OCI-LY7 (cell line): ENCODE data around the gene DNAAF8. TPM values are rescaled to one million over a fixed set of nuclear protein-coding genes. Genes with fewer than 3 reads are reported as not detected.

Experiments used
- BruUV-seq: library from RNA; stranded (reverse); fragments of 400-500 nt; replicated peaks from 2 replicates; lab custom pipeline; 2021; lab: Mats Ljungman, UMichigan
- CTCF ChIA-PET: fragments of 300-600 bp; sonication (Branson Sonifier 250); formaldehyde crosslinking; loops from one replicate; lab custom pipeline; 2022; ENCODE audit warnings: antibody characterized with exemption; ENCODE audit not compliant: unreplicated experiment; lab: Charles Lee
- POLR2A ChIA-PET: fragments of 300-600 bp; sonication (Branson Sonifier 250); formaldehyde crosslinking; loops from one replicate; lab custom pipeline; 2022; ENCODE audit warnings: antibody characterized with exemption; lab: Charles Lee
- DNase-seq: peaks from one replicate; pipeline ENCODE4 v3.0.0-alpha.2; 2015; ENCODE audit warnings: low spot score
- H2AFZ ChIP-seq: fragments of 200-600 bp; sonication (generic), shearing (Covaris generic); 2 replicates; pipeline ENCODE4 v1.6.1; 2014; ENCODE audit warnings: mild to moderate bottlenecking, antibody characterized with exemption, low read length, moderate library complexity
- H3K27ac ChIP-seq: fragments of 200-600 bp; sonication (generic); 2 replicates; pipeline ENCODE4 v1.5.1; 2014; ENCODE audit warnings: mixed run types, low read depth, mild to moderate bottlenecking, moderate library complexity, low read length, inconsistent platforms; ENCODE audit not compliant: poor library complexity, severe bottlenecking
- H3K36me3 ChIP-seq: fragments of 200-600 bp; sonication (generic); 2 replicates; pipeline ENCODE4 v1.6.1; 2014; ENCODE audit warnings: mild to moderate bottlenecking, antibody characterized with exemption, low read length, moderate library complexity, mixed read lengths; ENCODE audit not compliant: insufficient read depth
- H3K4me1 ChIP-seq: fragments of 200-600 bp; sonication (generic); 2 replicates; pipeline ENCODE4 v1.5.1; 2014; ENCODE audit warnings: mild to moderate bottlenecking, low read length; ENCODE audit not compliant: insufficient read depth, poor library complexity, severe bottlenecking
- H3K4me2 ChIP-seq: fragments of 200-600 bp; sonication (generic); 2 replicates; pipeline ENCODE4 v1.6.1; 2014; ENCODE audit warnings: mild to moderate bottlenecking, low read length
- H3K4me3 ChIP-seq: fragments of 200-600 bp; sonication (generic); 2 replicates; pipeline ENCODE4 v1.5.1; 2014; ENCODE audit warnings: mild to moderate bottlenecking, low read depth, low read length; ENCODE audit not compliant: poor library complexity, severe bottlenecking
- H3K79me2 ChIP-seq: fragments of 200-600 bp; sonication (generic); 2 replicates; pipeline ENCODE4 v1.6.1; 2016; ENCODE audit warnings: low read depth, mild to moderate bottlenecking, low read length, moderate library complexity, mixed read lengths; ENCODE audit not compliant: insufficient read depth
- H3K9me2 ChIP-seq: fragments of 200-600 bp; sonication (generic); 2 replicates; pipeline ENCODE4 v1.6.1; 2016; ENCODE audit warnings: mild to moderate bottlenecking, low read length, mixed read lengths; ENCODE audit not compliant: insufficient read depth
- H3K9me3 ChIP-seq: fragments of 200-600 bp; sonication (generic); 2 replicates; pipeline ENCODE4 v1.6.1; 2014; ENCODE audit warnings: mild to moderate bottlenecking, mixed run types, low read length, mixed read lengths
- H4K20me1 ChIP-seq: fragments of 200-600 bp; sonication (generic); 2 replicates; pipeline ENCODE4 v1.6.1; 2014; ENCODE audit warnings: mild to moderate bottlenecking, antibody characterized with exemption, low read length, moderate library complexity, mixed read lengths; ENCODE audit not compliant: insufficient read depth
- CTCF ChIP-seq: fragments of 200-600 bp; sonication (generic); conservative IDR thresholded peaks from 2 replicates; pipeline ENCODE4 v1.5.1; 2014; ENCODE audit warnings: mild to moderate bottlenecking, antibody characterized with exemption, low read length, moderate library complexity, mixed read lengths
- EZH2phosphoT487 ChIP-seq: fragments of 200-600 bp; sonication (generic); IDR thresholded peaks from 2 replicates; pipeline ENCODE4 v1.6.1; 2018; ENCODE audit warnings: low read depth, borderline replicate concordance, mild to moderate bottlenecking, mixed run types, antibody characterized with exemption, low read length, moderate library complexity, mixed read lengths
- intact Hi-C: fragments of 100-400 bp; cut with micrococcal nuclease; formaldehyde crosslinking; loops from one replicate; pipeline ENCODE4 v1.10.0; 2022; ENCODE audit not compliant: unreplicated experiment
- total RNA-seq, 2 experiments: library from RNA; depleted of rRNA in 1 of 2; stranded (reverse); fragments of >200 nt in 1 of 2; shearing (Covaris generic) in 1 of 2; gene quantifications; 2 replicates each; pipeline ENCODE4 v1.2.3, GENCODE V29; 2014 to 2022

Gene DNAAF8
- total RNA-seq, 2 experiments from 2014 or later = 0.38 to 1.1 TPM

- intact Hi-C loops = loop anchor here (10.0 kb wide), 1 partner anchor 146 kb away; the partner anchor contains the start of gene UBALD1
- no peak for DNase-seq
- no peak overlapping the region for H3K4me2 ChIP-seq
- ChIA-PET CTCF (no interaction called here), POLR2A (interaction anchor here (1.1 kb wide), 1 partner anchor 8 kb away, joined by 3 read pairs; no protein-coding TSS in a partner anchor)
- no peak overlapping the region for H3K27ac ChIP-seq
- no peak overlapping the region for H3K4me3 ChIP-seq
- no TSS peak for BruUV-seq
- H3K79me2 ChIP-seq = no peaks in the 10 kb centered on the region
- TF ChIP-seq EZH2phosphoT487 (no peak), CTCF (no peak)
- H2AFZ ChIP-seq = no peak overlapping the region
- H3K9me3 ChIP-seq = no peaks in the 10 kb centered on the region
- no peaks in the 10 kb centered on the region for H3K9me2 ChIP-seq
- H3K36me3 ChIP-seq = peaks cover 81% of the 10 kb centered on the region
- no peaks in the 10 kb centered on the region for H4K20me1 ChIP-seq
- peaks cover 6% of the 10 kb centered on the region for H3K4me1 ChIP-seq
Observed at GRCh38 chr16:4760221-4760910, 26.0 kb downstream of the DNAAF8 start.

DNA sequence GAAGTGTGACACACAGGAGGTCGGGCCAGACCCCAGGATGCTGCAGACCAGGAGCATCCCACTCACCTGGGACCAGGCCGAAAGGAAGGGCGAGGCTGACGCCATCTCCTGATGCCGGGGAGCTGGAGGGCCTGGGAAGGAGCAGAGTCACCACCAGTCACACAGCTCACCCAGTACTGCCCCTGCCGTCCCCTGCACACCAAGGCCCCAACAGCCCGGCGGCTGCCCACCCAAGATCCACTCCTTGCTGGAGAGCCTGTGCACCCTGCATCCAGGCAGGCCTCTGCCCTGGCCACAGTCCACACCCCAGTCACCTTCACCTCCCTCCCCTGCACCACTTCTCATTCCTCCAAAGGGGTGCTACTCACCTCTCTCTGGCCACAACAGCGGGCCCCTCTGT, 27.9 kb downstream of the DNAAF8 start:
- peaks cover 66% of the 10 kb centered on the region for H3K36me3 ChIP-seq
- TF ChIP-seq CTCF (no peak), EZH2phosphoT487 (no peak)
- H3K27ac ChIP-seq = no peak overlapping the region
- H3K4me1 ChIP-seq = peaks cover 16% of the 10 kb centered on the region
- no peak for DNase-seq
- H3K4me3 ChIP-seq = no peak overlapping the region
- H3K4me2 ChIP-seq = no peak overlapping the region
- H3K79me2 ChIP-seq = peaks cover 12% of the 10 kb centered on the region; the same call in 1 of the 2 replicates
- CTCF ChIA-PET = no interaction called here
- POLR2A ChIA-PET = no interaction called here
- no TSS peak for BruUV-seq
- no peaks in the 10 kb centered on the region for H3K9me2 ChIP-seq
- intact Hi-C loops = loop anchor here (10.0 kb wide), 1 partner anchor 147 kb away; the partner anchor contains the start of gene UBALD1
- no peaks in the 10 kb centered on the region for H3K9me3 ChIP-seq
- H4K20me1 ChIP-seq = no peaks in the 10 kb centered on the region
- H2AFZ ChIP-seq = no peak overlapping the region

DNA sequence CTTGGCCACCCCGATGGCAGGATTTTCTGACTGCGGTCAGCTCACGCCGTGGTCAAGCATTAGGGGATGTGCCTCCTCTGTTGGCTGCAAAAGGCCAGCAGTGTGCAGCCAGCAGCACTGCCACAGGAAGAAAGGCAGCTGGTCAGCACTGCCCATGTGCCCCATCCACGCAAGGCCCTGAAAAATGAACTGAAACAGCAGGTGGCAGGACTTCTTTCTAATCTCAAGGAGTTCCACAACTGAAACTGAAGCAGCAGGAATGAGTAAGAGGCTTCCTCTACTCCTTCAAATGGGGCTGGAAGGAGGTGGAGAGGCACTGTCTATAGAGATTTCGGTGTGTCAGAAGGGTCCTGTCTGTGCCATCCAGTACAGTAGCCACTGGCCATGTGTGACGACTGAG, 29.5 kb downstream of the DNAAF8 start:
- no peak for DNase-seq
- ChIA-PET POLR2A (no interaction called here), CTCF (no interaction called here)
- Histone ChIP-seq H3K27ac (no peak overlapping the region), H3K4me1 (peaks cover 26% of the 10 kb centered on the region), H3K4me3 (no peak overlapping the region), H3K9me3 (no peaks in the 10 kb centered on the region), H3K36me3 (peaks cover 55% of the 10 kb centered on the region), H3K79me2 (peaks cover 12% of the 10 kb centered on the region; the same call in 1 of the 2 replicates), H3K4me2 (no peak overlapping the region), H3K9me2 (no peaks in the 10 kb centered on the region), H4K20me1 (no peaks in the 10 kb centered on the region), H2AFZ (no peak overlapping the region)
- intact Hi-C loops = loop anchor here (10.0 kb wide), 1 partner anchor 149 kb away; the partner anchor contains the start of gene UBALD1
- no TSS peak for BruUV-seq
- TF ChIP-seq CTCF = no peak
- TF ChIP-seq EZH2phosphoT487 = no peak
